GM23338 (cell line): Measurements from ENCODE around the gene PAXX. TPM values are rescaled to one million over a fixed set of nuclear protein-coding genes. Genes with fewer than 3 reads are reported as not detected.

Source experiments
- ATAC-seq: fragments of 200-7000 bp; cut with Tn5 transposase; 3 replicates; pipeline ENCODE4 v1.9.1; 2020
- DNase-seq: peaks from one replicate; pipeline ENCODE4 v3.0.0-alpha.2; 2015; ENCODE audit warnings: low spot score
- H2AFZ ChIP-seq: fragments of 200-600 bp; sonication (generic); 2 replicates; pipeline ENCODE4 v1.8.0; 2016; ENCODE audit warnings: antibody characterized with exemption, mild to moderate bottlenecking, moderate library complexity
- H3F3A ChIP-seq: fragments of 200-600 bp; sonication (generic); replicated peaks from 2 replicates; pipeline ENCODE4 v1.8.0; 2017; ENCODE audit warnings: antibody characterized with exemption, mixed run types, low read depth
- H3K27ac ChIP-seq: fragments of 200-600 bp; sonication (generic); 2 replicates; pipeline ENCODE4 v1.6.1; 2016; ENCODE audit warnings: low read depth
- H3K27me3 ChIP-seq: fragments of 200-600 bp; sonication (generic); 2 replicates; pipeline ENCODE4 v1.8.0; 2016; ENCODE audit warnings: mild to moderate bottlenecking, mixed run types, moderate library complexity; ENCODE audit not compliant: insufficient read depth
- H3K36me3 ChIP-seq: fragments of 200-600 bp; sonication (generic); 2 replicates; pipeline ENCODE4 v1.8.0; 2016; ENCODE audit warnings: mild to moderate bottlenecking; ENCODE audit not compliant: insufficient read depth
- H3K4me1 ChIP-seq: fragments of 200-600 bp; sonication (generic); 2 replicates; pipeline ENCODE4 v1.8.0; 2016; ENCODE audit warnings: mild to moderate bottlenecking, moderate library complexity; ENCODE audit not compliant: insufficient read depth
- H3K4me2 ChIP-seq: fragments of 200-600 bp; sonication (generic); 2 replicates; pipeline ENCODE4 v1.7.1; 2017; ENCODE audit warnings: mixed run types
- H3K4me3 ChIP-seq: fragments of 200-600 bp; sonication (generic); 2 replicates; pipeline ENCODE4 v1.6.1; 2016; ENCODE audit warnings: mixed run types
- H3K79me2 ChIP-seq: fragments of 200-600 bp; sonication (generic); replicated peaks from 2 replicates; pipeline ENCODE4 v1.8.0; 2017; ENCODE audit warnings: mild to moderate bottlenecking; ENCODE audit not compliant: insufficient read depth
- H3K9me2 ChIP-seq: fragments of 200-600 bp; sonication (generic); 2 replicates; pipeline ENCODE4 v1.8.0; 2017; ENCODE audit not compliant: insufficient read depth
- H4K20me1 ChIP-seq: fragments of 200-600 bp; sonication (generic); replicated peaks from 2 replicates; pipeline ENCODE4 v1.8.0; 2017; ENCODE audit warnings: mild to moderate bottlenecking; ENCODE audit not compliant: insufficient read depth
- H3K27ac Mint-ChIP-seq: 2 replicates; pipeline ENCODE4 v1.8.0; 2020; ENCODE audit warnings: inconsistent platforms, mild to moderate bottlenecking, moderate library complexity, mixed read lengths
- H3K27me3 Mint-ChIP-seq: 3 replicates; pipeline ENCODE4 v1.8.0; 2022; ENCODE audit warnings: low read depth, mild to moderate bottlenecking, moderate library complexity, mixed read lengths, inconsistent platforms; ENCODE audit not compliant: insufficient read depth, poor library complexity
- H3K36me3 Mint-ChIP-seq: 3 replicates; pipeline ENCODE4 v1.8.0; 2021; ENCODE audit warnings: low read depth, mild to moderate bottlenecking, inconsistent platforms, moderate library complexity, mixed read lengths
- H3K4me1 Mint-ChIP-seq: 3 replicates; pipeline ENCODE4 v1.8.0; 2020; ENCODE audit warnings: mild to moderate bottlenecking, inconsistent platforms, mixed read lengths
- H3K4me3 Mint-ChIP-seq: 3 replicates; pipeline ENCODE4 v1.8.0; 2021; ENCODE audit warnings: moderate library complexity, mild to moderate bottlenecking, inconsistent platforms, mixed read lengths
- H3K9me3 Mint-ChIP-seq: 3 replicates; pipeline ENCODE4 v1.8.0; 2020; ENCODE audit warnings: moderate library complexity, mild to moderate bottlenecking, inconsistent platforms, mixed read lengths
- CTCF ChIP-seq, 2 experiments: fragments of 200-600 bp in 1 of 2; sonication (generic) in 1 of 2; conservative IDR thresholded peaks; 2 replicates each; pipeline versions ENCODE4 v1.5.1 to v1.6.1; 2016 to 2017; ENCODE audit warnings: antibody characterized with exemption in 2 of 2, low read depth in 2 of 2, mild to moderate bottlenecking in 2 of 2, moderate library complexity in 1 of 2
- EZH2 ChIP-seq: fragments of 200-600 bp; sonication (generic); IDR thresholded peaks from one replicate; pipeline ENCODE4 v1.8.0; 2017; ENCODE audit warnings: antibody characterized with exemption, mild to moderate bottlenecking, low read depth; ENCODE audit not compliant: unreplicated experiment
- EZH2phosphoT487 ChIP-seq: fragments of 200-600 bp; sonication (generic); IDR thresholded peaks from one replicate; pipeline ENCODE4 v1.8.1; 2018; ENCODE audit warnings: antibody characterized with exemption; ENCODE audit not compliant: unreplicated experiment
- JUNB ChIP-seq: IDR thresholded peaks from one replicate; pipeline ENCODE4 v1.6.1; 2016; ENCODE audit warnings: antibody characterized with exemption; ENCODE audit not compliant: unreplicated experiment
- ZNF331 ChIP-seq: fragments of 250-450 bp; sonication (Bioruptor Pico); IDR thresholded peaks from 2 replicates; pipeline ENCODE4 v1.5.0; 2020; ENCODE audit warnings: low read depth, mild to moderate bottlenecking, moderate library complexity
- ZNF462 ChIP-seq: fragments of 250-450 bp; sonication (Bioruptor Pico); IDR thresholded peaks from 2 replicates; pipeline ENCODE4 v1.5.0; 2020; ENCODE audit warnings: mild to moderate bottlenecking, moderate library complexity
- polyA plus RNA-seq: library from polyadenylated mRNA; unstranded; fragments of >200 nt; fragmentation: Nextera tagmentation; extraction: Ambion mirVana; gene quantifications from 2 replicates; pipeline ENCODE4 v1.2.1, GENCODE V29; 2016
- total RNA-seq: library from RNA; depleted of rRNA; stranded (reverse); fragments of >200 nt; shearing (Covaris generic); gene quantifications from 2 replicates; pipeline ENCODE4 v1.2.3, GENCODE V29; 2014
- TF ChIP-seq, protein P1 (sequence below): IDR thresholded peaks from 2 replicates; pipeline ENCODE4 v1.6.1; 2016; ENCODE audit warnings: antibody characterized with exemption

Gene PAXX
- total and polyA plus RNA-seq, 2 experiments from 2014 or later: 71.5 to 86.0 TPM

DNA sequence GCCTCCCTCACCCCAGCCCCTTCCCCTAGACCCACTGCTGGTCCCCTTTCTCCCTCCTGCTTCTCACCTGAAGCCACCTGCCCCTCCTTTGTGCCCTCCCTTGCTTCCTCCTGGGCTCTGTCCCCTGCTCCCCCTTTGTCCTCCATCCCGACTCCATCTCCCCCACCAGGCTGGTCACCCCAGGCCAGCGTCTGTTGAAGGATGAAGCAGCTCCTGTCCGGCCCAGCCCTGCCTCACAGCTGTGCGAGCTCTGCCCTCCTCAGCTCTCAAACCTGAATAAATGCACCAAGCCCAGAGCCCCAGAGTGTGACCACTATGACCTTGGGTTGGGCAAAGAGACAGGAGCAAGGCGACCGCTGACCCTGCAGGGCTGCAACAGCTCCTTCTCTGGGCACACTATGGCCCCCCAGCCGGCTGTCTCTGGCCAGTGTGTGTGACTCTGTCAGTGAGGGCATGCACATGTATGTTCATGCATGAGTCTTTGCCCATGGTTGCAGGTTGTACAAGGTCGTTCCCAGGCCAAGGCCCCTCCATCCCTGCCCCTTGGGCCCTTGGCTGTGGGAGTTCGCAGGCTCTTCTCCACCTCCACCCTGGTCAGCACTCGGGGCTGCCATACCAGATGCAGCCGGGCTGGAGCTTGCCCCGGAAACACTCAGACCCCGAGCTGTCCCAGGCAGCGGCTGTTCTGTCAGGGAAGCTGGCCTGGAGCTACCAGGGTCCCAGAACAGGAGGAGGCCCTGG is 36.9 kb upstream of the PAXX start:
- no peak for ATAC-seq

More for the DNA sequence above, 36.9 kb upstream of the PAXX start:
- Mint-ChIP-seq H3K4me3 (no peak overlapping the region), H3K9me3 (peaks cover 4% of the 10 kb centered on the region; the same call in 2 of the 3 replicates), H3K36me3 (no peaks in the 10 kb centered on the region; the same call in 2 of the 3 replicates), H3K4me1 (no peaks in the 10 kb centered on the region; the same call in 2 of the 3 replicates), H3K27ac (no peak overlapping the region), H3K27me3 (peaks cover 5% of the 10 kb centered on the region)
- Histone ChIP-seq H4K20me1 (no peaks in the 10 kb centered on the region), H3K36me3 (no peaks in the 10 kb centered on the region), H2AFZ (no peak overlapping the region), H3K79me2 (no peaks in the 10 kb centered on the region), H3F3A (no peaks in the 10 kb centered on the region), H3K4me3 (no peak overlapping the region), H3K4me1 (no peaks in the 10 kb centered on the region; the same call in 1 of the 2 replicates), H3K27ac (no peak overlapping the region), H3K9me2 (0 out of 2 replicates have a peak, but pooled peaks cover 6% of the 10 kb centered on the region), H3K4me2 (no peak overlapping the region), H3K27me3 (no peaks in the 10 kb centered on the region)
- DNase-seq: no peak
- TF ChIP-seq EZH2: no peak
- TF ChIP-seq ZNF462 (CRISPR knock-in tag): no peak
- no peak for TF ChIP-seq CTCF (conservative IDR thresholded peaks at IDR 0.05; ENCODE audit: low read depth in 2 of 2)
- TF ChIP-seq EZH2phosphoT487: no peak
- TF ChIP-seq ZNF331 (CRISPR knock-in tag): no peak
- TF ChIP-seq, protein P1, sequence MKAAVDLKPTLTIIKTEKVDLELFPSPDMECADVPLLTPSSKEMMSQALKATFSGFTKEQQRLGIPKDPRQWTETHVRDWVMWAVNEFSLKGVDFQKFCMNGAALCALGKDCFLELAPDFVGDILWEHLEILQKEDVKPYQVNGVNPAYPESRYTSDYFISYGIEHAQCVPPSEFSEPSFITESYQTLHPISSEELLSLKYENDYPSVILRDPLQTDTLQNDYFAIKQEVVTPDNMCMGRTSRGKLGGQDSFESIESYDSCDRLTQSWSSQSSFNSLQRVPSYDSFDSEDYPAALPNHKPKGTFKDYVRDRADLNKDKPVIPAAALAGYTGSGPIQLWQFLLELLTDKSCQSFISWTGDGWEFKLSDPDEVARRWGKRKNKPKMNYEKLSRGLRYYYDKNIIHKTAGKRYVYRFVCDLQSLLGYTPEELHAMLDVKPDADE: no peak
- no peak for TF ChIP-seq JUNB
